A673 (cell line): ENCODE data around the gene EEF2K. TPM values are rescaled to one million over a fixed set of nuclear protein-coding genes. Genes with fewer than 3 reads are reported as not detected.

Source experiments
- BruUV-seq: library from RNA; stranded (reverse); fragments of 400-500 nt; replicated peaks from 2 replicates; lab custom pipeline; 2021; lab: Mats Ljungman, UMichigan
- CTCF ChIA-PET: fragments of 300-600 bp; sonication (Branson Sonifier 250); formaldehyde crosslinking; loops from one replicate; lab custom pipeline; 2022; ENCODE audit warnings: antibody characterized with exemption; lab: Charles Lee
- POLR2A ChIA-PET: fragments of 300-600 bp; sonication (Branson Sonifier 250); formaldehyde crosslinking; loops from one replicate; lab custom pipeline; 2022; ENCODE audit warnings: antibody characterized with exemption; ENCODE audit not compliant: low non-redundant PET; lab: Charles Lee
- DNase-seq: peaks from one replicate; pipeline ENCODE4 v3.0.0-alpha.2; 2015; ENCODE audit warnings: low spot score
- H3K27ac ChIP-seq: fragments of 200-600 bp; sonication (generic); 2 replicates; pipeline ENCODE4 v1.5.1; 2016; ENCODE audit warnings: mixed run types, low read depth, mild to moderate bottlenecking, mixed read lengths, antibody characterized with exemption, low read length; ENCODE audit not compliant: poor library complexity, severe bottlenecking
- H3K27me3 ChIP-seq: fragments of 200-600 bp; sonication (generic); replicated peaks from 2 replicates; pipeline ENCODE4 v1.6.1; 2017; ENCODE audit warnings: mixed run types, low read depth, mild to moderate bottlenecking, mixed read lengths, antibody characterized with exemption, low read length; ENCODE audit not compliant: insufficient read depth, poor library complexity
- H3K36me3 ChIP-seq: fragments of 200-600 bp; sonication (generic); 2 replicates; pipeline ENCODE4 v1.6.1; 2016; ENCODE audit warnings: mixed run types, mild to moderate bottlenecking, mixed read lengths, antibody characterized with exemption, low read length; ENCODE audit not compliant: insufficient read depth, poor library complexity, severe bottlenecking
- H3K4me1 ChIP-seq: fragments of 200-600 bp; sonication (generic); 2 replicates; pipeline ENCODE4 v1.6.1; 2017; ENCODE audit warnings: mixed run types, mild to moderate bottlenecking, mixed read lengths, antibody characterized with exemption, low read length; ENCODE audit not compliant: insufficient read depth, poor library complexity, severe bottlenecking
- H3K4me3 ChIP-seq: fragments of 200-600 bp; sonication (generic); 2 replicates; pipeline ENCODE4 v1.5.1; 2016; ENCODE audit warnings: low read depth, mixed run types, mild to moderate bottlenecking, mixed read lengths, low read length; ENCODE audit not compliant: poor library complexity, severe bottlenecking
- H3K9me3 ChIP-seq: fragments of 200-600 bp; sonication (generic); 2 replicates; pipeline ENCODE4 v1.6.1; 2016; ENCODE audit warnings: mixed run types, low read depth, mild to moderate bottlenecking, mixed read lengths, antibody characterized with exemption, low read length; ENCODE audit not compliant: poor library complexity, severe bottlenecking
- EZH2 ChIP-seq: fragments of 200-600 bp; sonication (generic); IDR thresholded peaks from 2 replicates; pipeline ENCODE4 v1.6.1; 2017; ENCODE audit warnings: borderline replicate concordance, low read depth, mild to moderate bottlenecking, mixed read lengths, antibody characterized with exemption, low read length; ENCODE audit not compliant: poor library complexity, severe bottlenecking
- intact Hi-C: fragments of 100-400 bp; cut with micrococcal nuclease; formaldehyde crosslinking; loops from one replicate; pipeline ENCODE4 v1.10.0; 2022; ENCODE audit not compliant: unreplicated experiment
- total RNA-seq: library from RNA; stranded (reverse); gene quantifications from 2 replicates; pipeline ENCODE4 v1.2.3, GENCODE V29; 2021
- TF ChIP-seq, protein P1 (sequence below): fragments of 300-800, 200-600 bp; sonication (generic); conservative IDR thresholded peaks from 2 replicates; pipeline ENCODE4 v1.5.1; 2017; ENCODE audit warnings: low read depth, mild to moderate bottlenecking, antibody characterized with exemption, low read length, moderate library complexity, mixed read lengths

EEF2K gene
- total RNA-seq, 1 experiment from 2014 or later = 14.3 TPM

DNA sequence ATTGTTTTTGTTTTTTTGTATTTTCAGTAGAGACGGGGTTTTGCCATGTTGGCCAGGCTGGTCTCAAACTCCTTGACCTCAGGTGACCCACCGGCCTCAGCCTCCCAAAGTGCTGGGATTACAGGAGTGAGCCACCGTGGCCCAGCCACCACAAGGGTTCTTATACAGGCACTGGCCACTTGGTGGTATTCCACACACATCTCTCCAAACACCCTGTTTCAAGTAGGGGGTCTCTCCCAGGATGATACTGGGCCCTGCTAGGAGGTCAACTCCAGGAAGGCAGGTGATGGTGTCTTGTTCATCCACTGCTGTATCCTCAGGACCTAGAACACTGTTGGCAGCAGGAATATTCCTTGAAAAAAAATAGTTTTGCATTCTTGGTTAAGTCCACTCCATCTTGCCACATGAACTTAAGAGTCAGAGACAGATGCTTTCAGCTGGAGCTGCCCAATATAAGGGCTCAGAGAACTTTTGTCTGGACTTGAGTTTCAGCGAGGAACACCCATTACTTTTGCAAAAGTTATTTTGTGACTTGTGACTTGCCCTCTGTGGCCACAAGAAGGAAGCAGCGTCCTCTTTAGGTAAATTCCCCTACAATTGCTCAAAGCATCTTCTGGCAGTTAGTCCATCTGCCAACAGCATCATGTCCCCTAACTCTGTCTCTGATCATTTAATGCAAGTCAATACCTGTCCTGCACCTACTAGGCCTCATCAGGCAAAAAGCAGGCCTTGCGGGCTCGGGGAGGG, 7.4 kb upstream of the EEF2K start:
- no peaks in the 10 kb centered on the region for H3K4me1 ChIP-seq
- ChIA-PET POLR2A (no interaction called here), CTCF (no interaction called here)
- no peak overlapping the region for H3K27ac ChIP-seq
- no peak for DNase-seq
- no peaks in the 10 kb centered on the region for H3K36me3 ChIP-seq
- BruUV-seq = no TSS peak
- no peaks in the 10 kb centered on the region for H3K9me3 ChIP-seq
- no peak overlapping the region for H3K4me3 ChIP-seq
- intact Hi-C loops = no loop called here
- no peaks in the 10 kb centered on the region for H3K27me3 ChIP-seq
- TF ChIP-seq, protein P1, sequence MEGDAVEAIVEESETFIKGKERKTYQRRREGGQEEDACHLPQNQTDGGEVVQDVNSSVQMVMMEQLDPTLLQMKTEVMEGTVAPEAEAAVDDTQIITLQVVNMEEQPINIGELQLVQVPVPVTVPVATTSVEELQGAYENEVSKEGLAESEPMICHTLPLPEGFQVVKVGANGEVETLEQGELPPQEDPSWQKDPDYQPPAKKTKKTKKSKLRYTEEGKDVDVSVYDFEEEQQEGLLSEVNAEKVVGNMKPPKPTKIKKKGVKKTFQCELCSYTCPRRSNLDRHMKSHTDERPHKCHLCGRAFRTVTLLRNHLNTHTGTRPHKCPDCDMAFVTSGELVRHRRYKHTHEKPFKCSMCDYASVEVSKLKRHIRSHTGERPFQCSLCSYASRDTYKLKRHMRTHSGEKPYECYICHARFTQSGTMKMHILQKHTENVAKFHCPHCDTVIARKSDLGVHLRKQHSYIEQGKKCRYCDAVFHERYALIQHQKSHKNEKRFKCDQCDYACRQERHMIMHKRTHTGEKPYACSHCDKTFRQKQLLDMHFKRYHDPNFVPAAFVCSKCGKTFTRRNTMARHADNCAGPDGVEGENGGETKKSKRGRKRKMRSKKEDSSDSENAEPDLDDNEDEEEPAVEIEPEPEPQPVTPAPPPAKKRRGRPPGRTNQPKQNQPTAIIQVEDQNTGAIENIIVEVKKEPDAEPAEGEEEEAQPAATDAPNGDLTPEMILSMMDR = no peak
- no peak for TF ChIP-seq EZH2

DNA sequence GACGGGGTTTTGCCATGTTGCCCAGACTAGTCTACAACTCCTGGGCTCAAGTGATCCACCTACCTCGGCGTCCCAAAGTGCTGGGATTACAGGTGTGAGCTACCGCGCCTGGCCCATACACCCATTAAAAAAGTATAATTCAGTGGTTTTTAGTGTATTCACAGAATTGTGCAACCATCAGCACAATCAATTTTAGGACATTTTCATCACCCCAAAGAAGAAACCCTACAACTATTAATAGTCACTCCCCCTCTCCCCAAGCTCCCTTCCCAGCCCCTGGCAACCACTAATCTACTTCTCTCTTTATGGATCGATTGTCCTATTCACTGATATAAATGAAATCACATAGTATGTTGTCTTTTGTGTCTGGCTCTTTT, 3.8 kb upstream of the EEF2K start:
- ChIA-PET POLR2A (no interaction called here), CTCF (no interaction called here)
- H3K9me3 ChIP-seq = no peaks in the 10 kb centered on the region
- TF ChIP-seq, protein P1 = no peak
- no peak for TF ChIP-seq EZH2
- intact Hi-C loops = no loop called here
- no peak for DNase-seq
- no peaks in the 10 kb centered on the region for H3K27me3 ChIP-seq
- no peak overlapping the region for H3K4me3 ChIP-seq
- no peaks in the 10 kb centered on the region for H3K36me3 ChIP-seq
- no peak overlapping the region for H3K27ac ChIP-seq
- no TSS peak for BruUV-seq
- H3K4me1 ChIP-seq = no peaks in the 10 kb centered on the region

DNA sequence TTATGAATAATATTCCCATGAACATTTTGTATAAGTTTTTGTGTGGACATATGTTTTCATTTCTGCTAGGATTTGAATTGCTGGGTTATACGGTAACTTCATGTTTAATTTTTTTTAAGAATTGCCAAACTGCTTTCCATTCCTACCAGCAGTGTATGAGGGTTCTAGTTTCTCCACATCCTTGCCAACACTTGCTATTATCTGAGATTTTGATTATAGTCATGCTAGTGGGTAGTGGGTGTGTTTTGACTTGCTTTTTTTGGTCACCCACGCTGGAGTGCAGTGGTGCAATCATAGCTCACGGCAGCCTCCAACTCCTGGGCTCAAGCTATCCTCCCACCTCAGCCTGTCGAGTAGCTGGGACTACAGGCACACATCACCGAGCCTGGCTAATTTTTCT, 3.0 kb upstream of the EEF2K start:
- ChIA-PET POLR2A (no interaction called here), CTCF (no interaction called here)
- H3K4me3 ChIP-seq = no peak overlapping the region
- H3K27me3 ChIP-seq = no peaks in the 10 kb centered on the region
- H3K27ac ChIP-seq = no peak overlapping the region
- intact Hi-C loops = no loop called here
- no peaks in the 10 kb centered on the region for H3K4me1 ChIP-seq
- no peaks in the 10 kb centered on the region for H3K9me3 ChIP-seq
- TF ChIP-seq, protein P1 = no peak
- TF ChIP-seq EZH2 = no peak
- no TSS peak for BruUV-seq
- no peaks in the 10 kb centered on the region for H3K36me3 ChIP-seq
- no peak for DNase-seq
